AG09309 (cell line): ENCODE results near the gene MOG.

Experiments
- DNase-seq: peaks from one replicate; pipeline ENCODE4 v3.0.0-alpha.2; 2010; ENCODE audit warnings: low read depth
- H3K4me3 ChIP-seq: 2 replicates; pipeline ENCODE4 v1.5.1; 2011; ENCODE audit warnings: mild to moderate bottlenecking, low read depth, low read length, moderate library complexity; ENCODE audit not compliant: control insufficient read depth
- CTCF ChIP-seq: IDR thresholded peaks from 2 replicates; pipeline ENCODE4 v1.5.1; 2011; ENCODE audit warnings: mild to moderate bottlenecking, low read depth, low read length, inconsistent platforms; ENCODE audit not compliant: insufficient read depth, control insufficient read depth; ENCODE audit errors: missing control alignments

MOG gene

GRCh38 chr6:29637247-29637646 lies 19.6 kb upstream of the MOG start:
- H3K4me3 ChIP-seq, result no peak overlapping the region
- DNase-seq, result no peak
- no peak for TF ChIP-seq CTCF

- TF ChIP-seq CTCF, result no peak
- DNase-seq, result no peak
Observed at GRCh38 chr6:29641430-29642148, 15.3 kb upstream of the MOG start.

GRCh38 chr6:29647927-29648642 lies 8.8 kb upstream of the MOG start:
- TF ChIP-seq CTCF, result peak; percentile 67
- DNase-seq, result no peak
- H3K4me3 ChIP-seq, result no peak overlapping the region

More at GRCh38 chr6:29641430-29642148, 15.3 kb upstream of the MOG start:
- no peak overlapping the region for H3K4me3 ChIP-seq

GRCh38 chr6:29649701-29650673 lies 6.9 kb upstream of the MOG start:
- H3K4me3 ChIP-seq, result peak overlapping the region; percentile 32
- DNase-seq, result peak; percentile 74
- TF ChIP-seq CTCF, result peak; percentile 93

- TF ChIP-seq CTCF, result peak; percentile 50
- no peak for DNase-seq
- H3K4me3 ChIP-seq, result no peak overlapping the region
Observed at GRCh38 chr6:29651413-29652197, 5.3 kb upstream of the MOG start.

GRCh38 chr6:29652198-29652584 lies 4.7 kb upstream of the MOG start:
- no peak for DNase-seq
- no peak for TF ChIP-seq CTCF
- H3K4me3 ChIP-seq, result no peak overlapping the region
